HG03135 (cell line): ENCODE results near the gene GRAMD2A.

Source experiments
- ATAC-seq: cut with Tn5 transposase; IDR thresholded peaks from one replicate; pipeline ENCODE4 v1.9.1; 2021; ENCODE audit warnings: mild to moderate bottlenecking, moderate library complexity; ENCODE audit not compliant: unreplicated experiment

Gene GRAMD2A

GRCh38 chr15:72169236-72169920, 28.2 kb downstream of the GRAMD2A start:
- no peak for ATAC-seq

DNA sequence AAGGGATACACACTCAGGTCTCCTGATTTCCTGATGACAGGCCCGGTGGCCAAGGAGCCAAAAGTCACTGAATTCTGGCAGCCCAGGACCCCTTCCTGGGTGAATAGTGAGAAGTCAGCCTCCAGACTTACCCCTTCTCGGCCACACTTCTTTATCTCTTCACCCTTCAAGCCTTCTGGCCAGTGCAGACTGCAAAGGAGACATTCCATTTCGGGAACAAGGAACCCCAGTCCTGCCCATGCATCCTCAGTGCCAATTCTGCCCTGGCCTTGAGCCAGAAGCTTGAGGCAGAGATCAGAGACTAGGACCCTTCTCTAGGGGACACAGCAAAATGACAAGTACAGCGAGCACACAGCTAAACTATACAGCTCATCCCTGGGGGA, 28.8 kb downstream of the GRAMD2A start:
- ATAC-seq: no peak

DNA sequence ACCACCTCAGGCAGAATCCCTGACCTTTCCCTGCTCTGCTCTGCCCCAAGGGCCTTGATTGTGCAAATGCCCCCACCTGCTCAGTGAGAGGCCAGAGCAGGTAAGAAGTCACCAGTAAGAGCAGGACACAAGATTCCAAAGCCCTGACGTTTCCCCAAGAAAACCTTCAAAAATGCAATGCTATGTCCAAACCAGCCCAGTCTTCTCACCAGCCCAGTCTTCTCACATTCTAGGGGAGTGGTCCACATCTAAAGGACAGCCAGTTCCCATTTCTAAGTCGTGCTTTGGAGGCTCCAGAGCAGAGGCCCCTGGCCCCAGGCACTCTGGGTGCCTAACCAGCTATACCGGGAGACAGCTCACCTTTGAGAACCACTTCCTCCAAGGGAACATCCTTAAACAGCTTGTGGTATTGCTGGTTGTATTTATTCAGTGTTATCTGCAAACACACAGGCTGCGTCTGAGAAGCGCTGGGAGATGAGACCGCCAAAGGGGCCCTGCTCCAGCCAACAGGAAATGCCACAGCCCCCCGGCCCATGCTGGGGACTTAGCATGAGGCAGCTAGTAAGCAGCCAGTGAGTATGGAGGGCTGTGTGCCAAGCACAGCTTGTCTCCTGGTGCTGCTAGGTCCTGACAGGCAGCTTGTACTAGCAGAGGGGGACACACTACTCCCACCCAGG, 29.3 kb downstream of the GRAMD2A start:
- ATAC-seq: no peak

GRCh38 chr15:72167445-72167844, 30.1 kb downstream of the GRAMD2A start:
- no peak for ATAC-seq

DNA sequence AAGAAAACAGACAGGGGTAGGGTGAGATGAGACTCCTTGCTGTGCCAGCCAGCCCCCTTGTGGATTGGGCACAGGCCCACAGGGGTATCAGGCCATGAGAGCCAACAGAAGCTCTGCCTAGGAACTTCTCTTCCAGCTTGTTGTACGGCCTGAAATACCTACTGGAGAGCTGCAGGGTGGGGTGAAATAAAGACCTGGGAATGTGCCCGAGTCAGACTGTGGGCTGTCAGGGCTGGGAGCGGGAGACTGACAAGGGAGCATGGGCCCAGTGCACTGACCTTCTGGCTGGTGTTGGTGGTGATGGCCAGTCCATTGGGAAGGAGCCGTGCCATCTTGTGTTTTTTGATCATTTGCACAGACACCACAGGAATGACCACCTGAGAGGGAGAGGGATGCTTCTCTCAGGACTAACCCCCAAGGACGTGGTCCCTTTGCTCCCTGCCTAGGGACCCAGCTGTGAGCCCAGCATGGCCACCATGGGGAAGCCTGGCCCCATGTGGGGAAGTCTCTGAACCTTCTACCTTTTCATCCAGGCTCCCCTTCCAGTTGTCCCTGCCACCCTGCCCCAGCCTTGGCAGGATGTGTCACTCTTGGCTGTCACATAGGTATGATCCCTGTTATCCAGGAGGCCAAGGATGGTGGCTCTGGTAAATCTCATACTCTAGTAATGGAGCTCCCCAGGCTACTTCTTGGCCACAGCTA, 30.7 kb downstream of the GRAMD2A start:
- no peak for ATAC-seq

DNA sequence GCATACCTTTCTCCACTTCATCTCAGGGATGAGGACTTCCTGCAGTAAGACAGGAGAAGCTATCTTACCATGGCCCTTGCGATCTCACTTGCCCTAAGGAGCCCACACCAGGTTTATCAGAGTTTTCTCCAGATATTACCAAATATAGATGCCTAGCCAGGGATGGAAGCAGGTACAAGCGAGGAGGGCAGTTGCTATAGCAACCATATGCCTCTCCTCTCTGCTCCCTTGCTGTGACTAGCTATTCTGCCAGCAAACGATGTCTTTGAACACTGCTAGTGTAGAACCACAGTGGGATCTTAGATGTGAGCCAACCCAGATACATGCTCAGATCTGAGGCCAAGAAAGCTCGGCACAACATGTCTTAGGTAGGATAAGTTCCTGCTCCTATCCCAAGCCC, 33.9 kb downstream of the GRAMD2A start:
- ATAC-seq: no peak

DNA sequence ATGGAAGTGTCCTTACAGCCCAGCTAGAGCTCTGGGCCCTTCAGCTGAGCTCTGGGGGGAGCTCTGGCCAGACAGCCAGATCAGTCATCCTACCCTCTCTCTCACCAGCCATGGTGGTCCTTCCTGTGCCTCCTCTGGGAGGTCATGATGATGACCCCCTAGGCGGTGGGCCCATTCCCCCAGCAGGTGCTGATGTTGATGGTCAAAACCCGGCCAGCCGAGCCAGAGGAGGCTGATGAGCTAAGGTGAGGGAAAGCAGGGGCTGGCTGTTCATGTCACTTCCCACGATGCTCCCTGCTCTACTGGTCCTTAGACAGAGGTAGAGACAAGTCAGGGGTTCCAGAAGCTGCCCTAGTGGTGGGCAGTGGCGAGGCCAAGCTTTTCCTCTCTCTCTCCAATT, 35.0 kb downstream of the GRAMD2A start:
- ATAC-seq: no peak

GRCh38 chr15:72161361-72162132, 36.0 kb downstream of the GRAMD2A start:
- ATAC-seq: no peak

DNA sequence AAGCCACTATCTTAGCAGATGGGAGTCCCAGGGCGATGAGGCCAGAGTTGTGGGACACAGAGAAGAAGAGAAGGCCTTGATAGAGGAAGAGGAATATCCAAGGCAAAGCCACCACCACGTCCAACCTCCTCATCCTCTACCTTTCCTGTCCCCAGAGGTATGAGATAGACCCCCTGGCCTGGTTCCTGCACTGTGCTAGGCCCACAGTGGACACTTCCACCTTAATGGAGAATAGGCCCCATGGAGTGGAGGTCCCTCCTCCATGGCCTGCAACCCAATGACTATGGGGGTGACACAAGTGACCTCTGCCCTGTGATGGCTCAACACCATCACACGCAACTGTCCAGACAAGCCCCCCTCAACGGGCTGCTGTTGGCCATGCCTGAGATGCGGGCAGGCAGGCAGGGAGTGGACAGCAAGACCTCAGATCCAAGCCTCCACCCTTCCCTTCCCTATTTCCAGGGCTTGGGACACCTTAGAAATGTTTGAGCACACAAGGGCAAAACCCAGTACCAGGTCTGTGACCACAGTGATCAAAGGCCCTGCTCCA, 36.8 kb downstream of the GRAMD2A start:
- ATAC-seq: no peak

DNA sequence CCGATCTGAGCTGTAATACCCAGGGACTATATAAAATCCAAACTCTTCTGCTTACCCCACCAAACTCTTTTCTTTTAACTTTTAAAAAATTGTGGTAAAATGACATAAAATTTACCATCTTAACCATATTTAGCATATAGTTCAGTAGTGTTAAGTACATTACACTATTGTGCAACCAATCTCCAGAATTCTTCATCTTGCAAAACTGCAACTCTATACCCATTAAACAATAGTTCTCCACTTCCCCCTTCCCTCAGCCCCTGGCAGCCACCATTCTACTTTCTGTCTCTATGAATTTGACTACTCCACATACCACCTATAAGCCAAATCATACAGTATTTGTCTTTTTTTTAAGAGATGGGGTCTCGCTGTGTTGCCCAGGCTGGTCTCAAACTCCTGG, 40.7 kb downstream of the GRAMD2A start:
- no peak for ATAC-seq

DNA sequence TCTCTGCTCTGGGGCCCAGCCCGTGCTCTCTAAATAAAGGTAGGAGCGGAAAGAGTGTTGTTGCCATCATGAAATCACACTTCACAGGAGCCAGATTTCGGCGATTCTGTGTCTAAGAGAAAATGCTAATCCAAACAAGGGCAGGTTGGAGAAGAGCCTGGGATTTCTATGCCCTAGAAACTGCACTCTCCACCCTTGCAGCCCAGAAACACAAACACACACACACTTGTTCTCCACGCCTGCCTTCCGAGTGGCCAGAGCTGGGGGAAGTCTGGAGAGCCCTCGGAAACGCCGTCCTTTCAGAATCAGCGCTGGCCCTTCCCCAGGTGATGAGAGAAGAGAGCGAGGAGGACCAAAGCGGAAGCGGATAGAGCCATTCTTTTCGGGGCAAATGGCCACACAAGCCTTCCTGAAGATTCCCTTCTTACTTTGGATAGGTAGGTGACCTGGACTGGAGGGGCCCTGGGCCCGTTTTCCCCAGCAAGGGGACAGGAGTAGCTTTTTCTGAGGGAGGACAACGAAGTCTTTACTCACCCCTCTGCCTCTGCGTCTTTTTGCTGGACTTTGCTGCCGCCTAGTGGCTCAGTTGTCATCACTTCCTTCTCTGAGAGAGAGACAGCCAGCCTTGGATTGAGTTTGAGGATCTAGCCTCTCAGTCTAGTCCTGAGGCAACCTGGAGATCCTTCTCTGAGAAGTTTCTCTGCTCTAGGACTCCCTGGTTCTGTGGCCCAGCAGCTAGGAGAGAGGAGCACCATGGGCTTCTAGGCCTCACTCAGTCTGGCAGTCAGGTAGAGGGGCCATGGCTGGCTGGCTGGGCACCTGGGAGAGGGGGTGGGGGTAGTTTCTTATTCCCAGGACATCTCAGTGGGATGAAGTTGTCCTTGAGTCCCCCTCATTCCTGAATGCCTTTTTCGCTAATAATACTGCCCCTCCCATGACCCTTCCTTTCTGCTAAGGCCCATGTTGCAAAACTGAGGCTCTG, 41.7 kb downstream of the GRAMD2A start:
- ATAC-seq: peak; percentile 73

DNA sequence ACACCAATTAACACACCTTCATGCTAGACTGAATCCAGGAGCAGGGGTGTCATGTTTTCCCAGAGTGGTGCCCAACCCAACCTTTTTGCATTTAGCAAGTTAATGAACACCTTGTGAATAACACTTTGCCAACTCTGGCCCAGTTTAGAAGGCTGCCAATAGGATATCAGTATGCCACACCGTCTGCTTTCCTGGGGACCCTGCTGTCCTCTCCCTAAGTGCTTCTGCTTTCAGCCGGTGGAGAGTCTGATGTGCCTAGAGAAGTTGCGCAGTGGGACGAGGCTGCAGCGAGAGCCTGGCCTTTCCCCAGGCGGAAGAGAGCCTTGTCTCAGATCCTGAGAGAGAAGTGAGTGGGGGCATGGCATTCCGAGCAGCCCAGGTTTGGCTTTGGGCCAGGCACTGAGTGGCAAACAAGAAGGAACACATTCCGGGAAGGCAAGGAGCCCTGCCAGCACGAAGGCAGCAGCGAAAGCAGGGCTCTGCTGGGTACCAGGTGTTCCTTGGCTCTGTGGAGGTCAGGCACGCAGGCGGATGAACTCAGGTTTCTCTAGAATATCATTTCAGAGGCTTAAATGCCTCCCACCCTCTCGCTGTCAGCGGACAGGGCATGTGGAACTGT, 42.5 kb downstream of the GRAMD2A start:
- ATAC-seq: no peak

DNA sequence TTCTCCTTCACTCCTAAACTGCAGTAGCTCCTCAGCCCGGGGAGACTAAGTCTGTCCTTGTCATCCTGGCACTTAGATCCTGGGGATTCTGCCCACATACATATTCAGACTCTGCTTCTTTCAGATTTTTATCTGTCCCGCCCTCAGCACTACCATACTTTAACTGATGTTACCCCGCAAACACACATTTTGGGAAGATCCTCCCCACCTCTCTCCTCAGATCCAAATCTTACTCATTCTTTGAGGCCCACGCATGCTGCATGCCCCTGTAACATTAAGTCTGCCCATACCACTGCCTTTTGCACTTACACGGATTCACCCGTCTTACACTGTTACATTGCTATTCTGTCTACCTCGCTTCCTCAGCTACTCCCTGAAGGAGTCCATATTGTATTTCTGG, 43.3 kb downstream of the GRAMD2A start:
- no peak for ATAC-seq

DNA sequence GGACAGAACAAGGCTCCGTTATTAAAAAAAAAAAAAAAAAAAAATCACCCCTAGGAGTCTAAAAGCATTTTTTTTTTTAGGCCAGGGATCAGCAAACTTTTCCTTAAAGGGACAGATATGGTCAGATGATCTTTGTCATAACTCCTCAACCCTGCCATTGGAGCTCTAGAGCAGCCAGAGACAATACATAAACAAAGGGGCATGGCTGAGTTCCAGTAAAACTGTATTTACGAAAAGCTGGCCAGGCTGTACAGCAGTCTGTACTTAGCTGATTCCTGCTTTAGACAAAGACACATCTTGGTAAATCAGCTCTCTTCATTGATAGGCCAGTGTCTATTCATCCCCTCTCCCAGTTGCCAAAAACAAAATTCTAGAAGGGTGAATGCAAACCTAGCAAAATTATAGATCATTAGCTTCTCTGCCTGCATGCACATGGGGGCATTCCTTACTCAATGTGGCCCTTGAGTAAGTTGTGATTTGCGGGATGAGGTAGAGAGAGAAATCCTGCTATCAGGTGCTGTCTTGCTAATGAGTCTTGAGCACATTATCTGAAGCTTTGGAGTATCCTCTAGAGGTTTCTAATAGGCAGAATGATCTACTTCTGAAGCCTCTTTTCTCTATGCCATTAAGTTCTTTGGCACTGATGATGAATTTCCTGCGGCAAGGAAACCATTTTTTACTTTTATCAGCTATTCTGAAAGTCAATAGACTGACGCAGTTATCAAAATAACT, 44.2 kb downstream of the GRAMD2A start:
- ATAC-seq: no peak

- ATAC-seq: no peak
These were observed 50.2 kb downstream of the GRAMD2A start for GRCh38 chr15:72147418-72147817.

GRCh38 chr15:72146934-72147333, 50.7 kb downstream of the GRAMD2A start:
- ATAC-seq: no peak

- ATAC-seq: no peak
These were observed 51.4 kb downstream of the GRAMD2A start for GRCh38 chr15:72146221-72146620.

DNA sequence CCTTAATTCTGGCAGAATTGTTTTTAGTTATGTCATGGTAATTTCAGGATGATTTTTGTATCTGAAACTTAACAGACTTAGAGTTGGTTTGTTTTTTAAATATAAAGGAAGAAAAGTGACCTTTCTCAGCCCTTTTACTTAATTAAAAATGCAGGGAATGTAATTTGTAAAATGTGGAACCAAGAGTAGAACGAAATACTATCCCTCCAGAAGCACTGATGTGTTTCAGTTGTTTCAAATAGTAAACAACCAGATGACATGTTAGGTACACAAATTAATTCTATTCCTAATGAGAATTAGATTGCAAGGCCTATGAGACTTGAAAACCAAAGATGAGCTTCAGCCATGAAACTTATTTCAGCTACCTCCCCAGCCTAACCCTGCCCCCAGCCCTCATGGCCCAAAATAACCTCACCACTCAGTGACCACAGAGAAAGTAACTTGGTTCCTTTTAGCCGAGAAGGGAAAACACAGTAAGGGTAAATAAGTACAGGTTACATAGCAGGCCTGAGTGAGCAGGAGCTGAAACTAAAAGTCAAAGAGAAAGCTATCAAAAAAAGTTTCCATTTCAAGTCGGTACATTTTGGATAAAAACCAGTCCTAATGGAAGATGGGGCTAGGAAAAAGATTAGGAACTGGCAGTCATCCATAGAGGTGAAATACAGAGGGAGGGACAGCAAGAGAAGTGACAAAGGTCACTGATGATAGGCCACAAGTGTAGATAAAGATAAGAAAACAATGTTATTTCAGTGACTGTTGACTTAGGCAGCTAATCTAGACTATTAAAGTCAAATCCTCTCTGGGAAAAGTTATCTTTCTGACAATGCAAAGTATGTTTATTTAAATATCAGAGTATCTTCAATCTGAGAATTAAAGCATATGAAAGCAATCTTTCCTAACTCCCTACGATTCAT, 56.2 kb downstream of the GRAMD2A start:
- peak; percentile 99 for ATAC-seq
